GM23338 (cell line): ENCODE results near the gene PABPC1L. TPM values are rescaled to one million over a fixed set of nuclear protein-coding genes. Genes with fewer than 3 reads are reported as not detected.

Experiments
- ATAC-seq: fragments of 200-7000 bp; cut with Tn5 transposase; 3 replicates; pipeline ENCODE4 v1.9.1; 2020
- DNase-seq: peaks from one replicate; pipeline ENCODE4 v3.0.0-alpha.2; 2015; ENCODE audit warnings: low spot score
- H2AFZ ChIP-seq: fragments of 200-600 bp; sonication (generic); 2 replicates; pipeline ENCODE4 v1.8.0; 2016; ENCODE audit warnings: antibody characterized with exemption, mild to moderate bottlenecking, moderate library complexity
- H3F3A ChIP-seq: fragments of 200-600 bp; sonication (generic); replicated peaks from 2 replicates; pipeline ENCODE4 v1.8.0; 2017; ENCODE audit warnings: antibody characterized with exemption, mixed run types, low read depth
- H3K27ac ChIP-seq: fragments of 200-600 bp; sonication (generic); 2 replicates; pipeline ENCODE4 v1.6.1; 2016; ENCODE audit warnings: low read depth
- H3K27me3 ChIP-seq: fragments of 200-600 bp; sonication (generic); 2 replicates; pipeline ENCODE4 v1.8.0; 2016; ENCODE audit warnings: mild to moderate bottlenecking, mixed run types, moderate library complexity; ENCODE audit not compliant: insufficient read depth
- H3K36me3 ChIP-seq: fragments of 200-600 bp; sonication (generic); 2 replicates; pipeline ENCODE4 v1.8.0; 2016; ENCODE audit warnings: mild to moderate bottlenecking; ENCODE audit not compliant: insufficient read depth
- H3K4me1 ChIP-seq: fragments of 200-600 bp; sonication (generic); 2 replicates; pipeline ENCODE4 v1.8.0; 2016; ENCODE audit warnings: mild to moderate bottlenecking, moderate library complexity; ENCODE audit not compliant: insufficient read depth
- H3K4me2 ChIP-seq: fragments of 200-600 bp; sonication (generic); 2 replicates; pipeline ENCODE4 v1.7.1; 2017; ENCODE audit warnings: mixed run types
- H3K4me3 ChIP-seq: fragments of 200-600 bp; sonication (generic); 2 replicates; pipeline ENCODE4 v1.6.1; 2016; ENCODE audit warnings: mixed run types
- H3K79me2 ChIP-seq: fragments of 200-600 bp; sonication (generic); replicated peaks from 2 replicates; pipeline ENCODE4 v1.8.0; 2017; ENCODE audit warnings: mild to moderate bottlenecking; ENCODE audit not compliant: insufficient read depth
- H3K9me2 ChIP-seq: fragments of 200-600 bp; sonication (generic); 2 replicates; pipeline ENCODE4 v1.8.0; 2017; ENCODE audit not compliant: insufficient read depth
- H4K20me1 ChIP-seq: fragments of 200-600 bp; sonication (generic); replicated peaks from 2 replicates; pipeline ENCODE4 v1.8.0; 2017; ENCODE audit warnings: mild to moderate bottlenecking; ENCODE audit not compliant: insufficient read depth
- H3K27ac Mint-ChIP-seq: 2 replicates; pipeline ENCODE4 v1.8.0; 2020; ENCODE audit warnings: inconsistent platforms, mild to moderate bottlenecking, moderate library complexity, mixed read lengths
- H3K27me3 Mint-ChIP-seq: 3 replicates; pipeline ENCODE4 v1.8.0; 2022; ENCODE audit warnings: low read depth, mild to moderate bottlenecking, moderate library complexity, mixed read lengths, inconsistent platforms; ENCODE audit not compliant: insufficient read depth, poor library complexity
- H3K36me3 Mint-ChIP-seq: 3 replicates; pipeline ENCODE4 v1.8.0; 2021; ENCODE audit warnings: low read depth, mild to moderate bottlenecking, inconsistent platforms, moderate library complexity, mixed read lengths
- H3K4me1 Mint-ChIP-seq: 3 replicates; pipeline ENCODE4 v1.8.0; 2020; ENCODE audit warnings: mild to moderate bottlenecking, inconsistent platforms, mixed read lengths
- H3K4me3 Mint-ChIP-seq: 3 replicates; pipeline ENCODE4 v1.8.0; 2021; ENCODE audit warnings: moderate library complexity, mild to moderate bottlenecking, inconsistent platforms, mixed read lengths
- H3K9me3 Mint-ChIP-seq: 3 replicates; pipeline ENCODE4 v1.8.0; 2020; ENCODE audit warnings: moderate library complexity, mild to moderate bottlenecking, inconsistent platforms, mixed read lengths
- CREB1 ChIP-seq: fragments of 250-450 bp; sonication (Bioruptor Pico); IDR thresholded peaks from 2 replicates; pipeline ENCODE4 v1.5.0; 2020; ENCODE audit warnings: low read depth, mild to moderate bottlenecking, moderate library complexity
- EZH2 ChIP-seq: fragments of 200-600 bp; sonication (generic); IDR thresholded peaks from one replicate; pipeline ENCODE4 v1.8.0; 2017; ENCODE audit warnings: antibody characterized with exemption, mild to moderate bottlenecking, low read depth; ENCODE audit not compliant: unreplicated experiment
- JUNB ChIP-seq: IDR thresholded peaks from one replicate; pipeline ENCODE4 v1.6.1; 2016; ENCODE audit warnings: antibody characterized with exemption; ENCODE audit not compliant: unreplicated experiment
- NANOG ChIP-seq: IDR thresholded peaks from 2 replicates; pipeline ENCODE4 v1.6.1; 2016; ENCODE audit warnings: antibody characterized with exemption, borderline replicate concordance
- POLR2AphosphoS5 ChIP-seq: IDR thresholded peaks from 2 replicates; pipeline ENCODE4 v1.6.1; 2016; ENCODE audit warnings: antibody characterized with exemption, low read depth
- REST ChIP-seq: IDR thresholded peaks from one replicate; pipeline ENCODE4 v1.6.1; 2018; ENCODE audit warnings: antibody characterized with exemption; ENCODE audit not compliant: unreplicated experiment
- STAT1 ChIP-seq: IDR thresholded peaks from one replicate; pipeline ENCODE4 v1.6.1; 2016; ENCODE audit warnings: antibody characterized with exemption; ENCODE audit not compliant: unreplicated experiment
- ZNF114 ChIP-seq: fragments of 250-450 bp; sonication (Bioruptor Pico); IDR thresholded peaks from 2 replicates; pipeline ENCODE4 v1.5.0; 2020; ENCODE audit warnings: mild to moderate bottlenecking, moderate library complexity
- ZNF331 ChIP-seq: fragments of 250-450 bp; sonication (Bioruptor Pico); IDR thresholded peaks from 2 replicates; pipeline ENCODE4 v1.5.0; 2020; ENCODE audit warnings: low read depth, mild to moderate bottlenecking, moderate library complexity
- polyA plus RNA-seq: library from polyadenylated mRNA; unstranded; fragments of >200 nt; fragmentation: Nextera tagmentation; extraction: Ambion mirVana; gene quantifications from 2 replicates; pipeline ENCODE4 v1.2.1, GENCODE V29; 2016
- total RNA-seq: library from RNA; depleted of rRNA; stranded (reverse); fragments of >200 nt; shearing (Covaris generic); gene quantifications from 2 replicates; pipeline ENCODE4 v1.2.3, GENCODE V29; 2014
- TF ChIP-seq, protein P1 (sequence below), 2 experiments: fragments of 200-600 bp in 1 of 2; sonication (generic) in 1 of 2; conservative IDR thresholded peaks; 2 replicates each; pipeline versions ENCODE4 v1.5.1 to v1.6.1; 2016 to 2017; ENCODE audit warnings: antibody characterized with exemption in 2 of 2, low read depth in 2 of 2, mild to moderate bottlenecking in 2 of 2, moderate library complexity in 1 of 2
- TF ChIP-seq, protein P2 (sequence below): IDR thresholded peaks from 2 replicates; pipeline ENCODE4 v1.6.1; 2016; ENCODE audit warnings: antibody characterized with exemption
- TF ChIP-seq, protein P3 (sequence below): fragments of 250-450 bp; sonication (Bioruptor Pico); IDR thresholded peaks from 2 replicates; pipeline ENCODE4 v1.5.0; 2020; ENCODE audit warnings: mild to moderate bottlenecking, moderate library complexity

The PABPC1L gene
- total and polyA plus RNA-seq, 2 experiments from 2014 or later: 44.4 to 49.1 TPM

DNA sequence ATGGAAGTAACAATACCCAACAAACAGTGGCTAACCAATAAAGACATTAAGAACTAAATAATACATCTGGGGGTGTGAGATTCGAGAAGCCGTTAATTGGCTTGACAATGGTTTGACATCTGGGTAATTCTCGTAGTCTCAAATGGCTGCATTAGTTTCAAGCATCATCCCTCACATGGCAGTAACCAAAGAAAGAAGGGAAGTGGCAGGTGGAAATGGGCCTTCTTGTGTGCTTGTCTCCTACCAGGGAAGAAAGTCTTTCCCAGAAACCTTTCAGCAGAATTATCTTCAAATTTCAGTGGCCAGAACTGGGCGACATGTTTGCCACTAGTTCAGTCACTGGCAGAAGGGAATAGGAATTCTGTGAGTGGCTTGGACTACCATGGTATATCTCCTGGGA is 66.8 kb downstream of the PABPC1L start:
- no peaks in the 10 kb centered on the region for H3K4me1 Mint-ChIP-seq
- H3K36me3 Mint-ChIP-seq: peaks cover 40% of the 10 kb centered on the region; the same call in 2 of the 3 replicates
- H3K4me1 ChIP-seq: no peaks in the 10 kb centered on the region
- no peaks in the 10 kb centered on the region for H3K27me3 ChIP-seq
- no peak overlapping the region for H3K4me3 ChIP-seq
- H2AFZ ChIP-seq: no peak overlapping the region
- no peak overlapping the region for H3K4me2 ChIP-seq
- no peak overlapping the region for H3K27ac ChIP-seq
- H3K9me2 ChIP-seq: no peaks in the 10 kb centered on the region
- H3K79me2 ChIP-seq: no peaks in the 10 kb centered on the region
- DNase-seq (no peak), ATAC-seq (no peak)
- no peaks in the 10 kb centered on the region for H3K9me3 Mint-ChIP-seq
- peaks cover 5% of the 10 kb centered on the region for H4K20me1 ChIP-seq
- TF ChIP-seq, protein P1, sequence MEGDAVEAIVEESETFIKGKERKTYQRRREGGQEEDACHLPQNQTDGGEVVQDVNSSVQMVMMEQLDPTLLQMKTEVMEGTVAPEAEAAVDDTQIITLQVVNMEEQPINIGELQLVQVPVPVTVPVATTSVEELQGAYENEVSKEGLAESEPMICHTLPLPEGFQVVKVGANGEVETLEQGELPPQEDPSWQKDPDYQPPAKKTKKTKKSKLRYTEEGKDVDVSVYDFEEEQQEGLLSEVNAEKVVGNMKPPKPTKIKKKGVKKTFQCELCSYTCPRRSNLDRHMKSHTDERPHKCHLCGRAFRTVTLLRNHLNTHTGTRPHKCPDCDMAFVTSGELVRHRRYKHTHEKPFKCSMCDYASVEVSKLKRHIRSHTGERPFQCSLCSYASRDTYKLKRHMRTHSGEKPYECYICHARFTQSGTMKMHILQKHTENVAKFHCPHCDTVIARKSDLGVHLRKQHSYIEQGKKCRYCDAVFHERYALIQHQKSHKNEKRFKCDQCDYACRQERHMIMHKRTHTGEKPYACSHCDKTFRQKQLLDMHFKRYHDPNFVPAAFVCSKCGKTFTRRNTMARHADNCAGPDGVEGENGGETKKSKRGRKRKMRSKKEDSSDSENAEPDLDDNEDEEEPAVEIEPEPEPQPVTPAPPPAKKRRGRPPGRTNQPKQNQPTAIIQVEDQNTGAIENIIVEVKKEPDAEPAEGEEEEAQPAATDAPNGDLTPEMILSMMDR (conservative IDR thresholded peaks at IDR 0.05; ENCODE audit: low read depth in 2 of 2): no peak
- TF ChIP-seq ZNF114 (CRISPR knock-in tag) (no peak), CREB1 (no peak), REST (no peak), JUNB (no peak), POLR2AphosphoS5 (no peak), STAT1 (no peak), NANOG (no peak), EZH2 (no peak), ZNF331 (no peak)
- TF ChIP-seq, protein P2, sequence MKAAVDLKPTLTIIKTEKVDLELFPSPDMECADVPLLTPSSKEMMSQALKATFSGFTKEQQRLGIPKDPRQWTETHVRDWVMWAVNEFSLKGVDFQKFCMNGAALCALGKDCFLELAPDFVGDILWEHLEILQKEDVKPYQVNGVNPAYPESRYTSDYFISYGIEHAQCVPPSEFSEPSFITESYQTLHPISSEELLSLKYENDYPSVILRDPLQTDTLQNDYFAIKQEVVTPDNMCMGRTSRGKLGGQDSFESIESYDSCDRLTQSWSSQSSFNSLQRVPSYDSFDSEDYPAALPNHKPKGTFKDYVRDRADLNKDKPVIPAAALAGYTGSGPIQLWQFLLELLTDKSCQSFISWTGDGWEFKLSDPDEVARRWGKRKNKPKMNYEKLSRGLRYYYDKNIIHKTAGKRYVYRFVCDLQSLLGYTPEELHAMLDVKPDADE: no peak
- TF ChIP-seq, protein P3, sequence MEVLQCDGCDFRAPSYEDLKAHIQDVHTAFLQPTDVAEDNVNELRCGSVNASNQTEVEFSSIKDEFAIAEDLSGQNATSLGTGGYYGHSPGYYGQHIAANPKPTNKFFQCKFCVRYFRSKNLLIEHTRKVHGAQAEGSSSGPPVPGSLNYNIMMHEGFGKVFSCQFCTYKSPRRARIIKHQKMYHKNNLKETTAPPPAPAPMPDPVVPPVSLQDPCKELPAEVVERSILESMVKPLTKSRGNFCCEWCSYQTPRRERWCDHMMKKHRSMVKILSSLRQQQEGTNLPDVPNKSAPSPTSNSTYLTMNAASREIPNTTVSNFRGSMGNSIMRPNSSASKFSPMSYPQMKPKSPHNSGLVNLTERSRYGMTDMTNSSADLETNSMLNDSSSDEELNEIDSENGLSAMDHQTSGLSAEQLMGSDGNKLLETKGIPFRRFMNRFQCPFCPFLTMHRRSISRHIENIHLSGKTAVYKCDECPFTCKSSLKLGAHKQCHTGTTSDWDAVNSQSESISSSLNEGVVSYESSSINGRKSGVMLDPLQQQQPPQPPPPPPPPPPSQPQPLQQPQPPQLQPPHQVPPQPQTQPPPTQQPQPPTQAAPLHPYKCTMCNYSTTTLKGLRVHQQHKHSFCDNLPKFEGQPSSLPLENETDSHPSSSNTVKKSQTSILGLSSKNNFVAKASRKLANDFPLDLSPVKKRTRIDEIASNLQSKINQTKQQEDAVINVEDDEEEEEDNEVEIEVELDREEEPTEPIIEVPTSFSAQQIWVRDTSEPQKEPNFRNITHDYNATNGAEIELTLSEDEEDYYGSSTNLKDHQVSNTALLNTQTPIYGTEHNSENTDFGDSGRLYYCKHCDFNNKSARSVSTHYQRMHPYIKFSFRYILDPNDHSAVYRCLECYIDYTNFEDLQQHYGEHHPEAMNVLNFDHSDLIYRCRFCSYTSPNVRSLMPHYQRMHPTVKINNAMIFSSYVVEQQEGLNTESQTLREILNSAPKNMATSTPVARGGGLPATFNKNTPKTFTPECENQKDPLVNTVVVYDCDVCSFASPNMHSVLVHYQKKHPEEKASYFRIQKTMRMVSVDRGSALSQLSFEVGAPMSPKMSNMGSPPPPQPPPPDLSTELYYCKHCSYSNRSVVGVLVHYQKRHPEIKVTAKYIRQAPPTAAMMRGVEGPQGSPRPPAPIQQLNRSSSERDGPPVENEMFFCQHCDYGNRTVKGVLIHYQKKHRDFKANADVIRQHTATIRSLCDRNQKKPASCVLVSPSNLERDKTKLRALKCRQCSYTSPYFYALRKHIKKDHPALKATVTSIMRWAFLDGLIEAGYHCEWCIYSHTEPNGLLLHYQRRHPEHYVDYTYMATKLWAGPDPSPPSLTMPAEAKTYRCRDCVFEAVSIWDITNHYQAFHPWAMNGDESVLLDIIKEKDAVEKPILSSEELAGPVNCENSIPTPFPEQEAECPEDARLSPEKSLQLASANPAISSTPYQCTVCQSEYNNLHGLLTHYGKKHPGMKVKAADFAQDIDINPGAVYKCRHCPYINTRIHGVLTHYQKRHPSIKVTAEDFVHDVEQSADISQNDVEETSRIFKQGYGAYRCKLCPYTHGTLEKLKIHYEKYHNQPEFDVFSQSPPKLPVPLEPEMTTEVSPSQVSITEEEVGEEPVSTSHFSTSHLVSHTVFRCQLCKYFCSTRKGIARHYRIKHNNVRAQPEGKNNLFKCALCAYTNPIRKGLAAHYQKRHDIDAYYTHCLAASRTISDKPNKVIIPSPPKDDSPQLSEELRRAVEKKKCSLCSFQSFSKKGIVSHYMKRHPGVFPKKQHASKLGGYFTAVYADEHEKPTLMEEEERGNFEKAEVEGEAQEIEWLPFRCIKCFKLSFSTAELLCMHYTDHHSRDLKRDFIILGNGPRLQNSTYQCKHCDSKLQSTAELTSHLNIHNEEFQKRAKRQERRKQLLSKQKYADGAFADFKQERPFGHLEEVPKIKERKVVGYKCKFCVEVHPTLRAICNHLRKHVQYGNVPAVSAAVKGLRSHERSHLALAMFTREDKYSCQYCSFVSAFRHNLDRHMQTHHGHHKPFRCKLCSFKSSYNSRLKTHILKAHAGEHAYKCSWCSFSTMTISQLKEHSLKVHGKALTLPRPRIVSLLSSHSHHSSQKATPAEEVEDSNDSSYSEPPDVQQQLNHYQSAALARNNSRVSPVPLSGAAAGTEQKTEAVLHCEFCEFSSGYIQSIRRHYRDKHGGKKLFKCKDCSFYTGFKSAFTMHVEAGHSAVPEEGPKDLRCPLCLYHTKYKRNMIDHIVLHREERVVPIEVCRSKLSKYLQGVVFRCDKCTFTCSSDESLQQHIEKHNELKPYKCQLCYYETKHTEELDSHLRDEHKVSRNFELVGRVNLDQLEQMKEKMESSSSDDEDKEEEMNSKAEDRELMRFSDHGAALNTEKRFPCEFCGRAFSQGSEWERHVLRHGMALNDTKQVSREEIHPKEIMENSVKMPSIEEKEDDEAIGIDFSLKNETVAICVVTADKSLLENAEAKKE: no peak
- no peak overlapping the region for H3K27ac Mint-ChIP-seq
- no peak overlapping the region for H3K4me3 Mint-ChIP-seq
- H3F3A ChIP-seq: no peaks in the 10 kb centered on the region
- H3K36me3 ChIP-seq: peaks cover 36% of the 10 kb centered on the region
- no peaks in the 10 kb centered on the region for H3K27me3 Mint-ChIP-seq
